SU-DHL-6 (cell line): ENCODE measurements around the gene ERP27.

Experiments
- EZH2phosphoT487 ChIP-seq: fragments of 200-600 bp; sonication (generic), shearing (Covaris generic); conservative IDR thresholded peaks from 2 replicates; pipeline ENCODE4 v1.6.1; 2018; ENCODE audit warnings: mild to moderate bottlenecking, antibody characterized with exemption, low read length, moderate library complexity, mixed read lengths
- TF ChIP-seq, protein P1 (sequence below): fragments of 200-600 bp; sonication (generic); IDR thresholded peaks from one replicate; pipeline ENCODE4 v1.5.1; 2017; ENCODE audit warnings: antibody characterized with exemption, mild to moderate bottlenecking, low read length, moderate library complexity; ENCODE audit not compliant: insufficient read depth, poor library complexity, severe bottlenecking

DNA sequence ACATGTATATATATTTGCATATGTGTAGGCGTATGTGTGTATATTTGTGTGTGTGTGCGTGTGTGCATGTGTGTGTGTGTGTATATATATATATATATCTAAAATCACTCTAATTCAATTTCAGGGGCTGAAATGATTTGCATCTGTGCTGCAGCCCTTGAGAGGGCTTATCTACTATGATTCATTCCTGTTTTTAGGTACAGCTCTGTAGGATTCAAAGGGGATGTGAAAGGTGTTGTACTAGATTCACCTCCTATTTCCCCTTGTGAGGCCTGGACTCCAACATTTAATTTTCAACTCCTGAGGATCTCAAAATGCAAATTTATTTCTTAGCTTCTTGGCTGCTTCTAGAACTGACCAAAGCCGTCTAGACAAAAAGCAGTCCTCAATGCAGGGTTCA, 11.1 kb downstream of the ERP27 start:
- TF ChIP-seq, protein P1, sequence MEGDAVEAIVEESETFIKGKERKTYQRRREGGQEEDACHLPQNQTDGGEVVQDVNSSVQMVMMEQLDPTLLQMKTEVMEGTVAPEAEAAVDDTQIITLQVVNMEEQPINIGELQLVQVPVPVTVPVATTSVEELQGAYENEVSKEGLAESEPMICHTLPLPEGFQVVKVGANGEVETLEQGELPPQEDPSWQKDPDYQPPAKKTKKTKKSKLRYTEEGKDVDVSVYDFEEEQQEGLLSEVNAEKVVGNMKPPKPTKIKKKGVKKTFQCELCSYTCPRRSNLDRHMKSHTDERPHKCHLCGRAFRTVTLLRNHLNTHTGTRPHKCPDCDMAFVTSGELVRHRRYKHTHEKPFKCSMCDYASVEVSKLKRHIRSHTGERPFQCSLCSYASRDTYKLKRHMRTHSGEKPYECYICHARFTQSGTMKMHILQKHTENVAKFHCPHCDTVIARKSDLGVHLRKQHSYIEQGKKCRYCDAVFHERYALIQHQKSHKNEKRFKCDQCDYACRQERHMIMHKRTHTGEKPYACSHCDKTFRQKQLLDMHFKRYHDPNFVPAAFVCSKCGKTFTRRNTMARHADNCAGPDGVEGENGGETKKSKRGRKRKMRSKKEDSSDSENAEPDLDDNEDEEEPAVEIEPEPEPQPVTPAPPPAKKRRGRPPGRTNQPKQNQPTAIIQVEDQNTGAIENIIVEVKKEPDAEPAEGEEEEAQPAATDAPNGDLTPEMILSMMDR: no peak
- no peak for TF ChIP-seq EZH2phosphoT487
